H9 (cell line): Measurements from ENCODE around the gene RASGRF2. TPM values are rescaled to one million over a fixed set of nuclear protein-coding genes. Genes with fewer than 3 reads are reported as not detected.

Source experiments
- DNase-seq: peaks from one replicate; pipeline ENCODE4 v3.0.0-alpha.2; 2017
- H2AFZ ChIP-seq: one replicate; pipeline ENCODE4 v1.6.1; 2013; ENCODE audit warnings: mild to moderate bottlenecking, low read length, control low read depth, moderate library complexity
- H2AK5ac ChIP-seq: 2 replicates; pipeline ENCODE4 v1.6.1; 2013; ENCODE audit warnings: low read length, control low read depth, mixed read lengths; ENCODE audit not compliant: insufficient read length
- H2BK120ac ChIP-seq: one replicate; pipeline ENCODE4 v1.6.1; 2013; ENCODE audit warnings: low read depth, mild to moderate bottlenecking, low read length, control low read depth, inconsistent platforms; ENCODE audit not compliant: poor library complexity, severe bottlenecking
- H2BK12ac ChIP-seq: 2 replicates; pipeline ENCODE4 v1.6.1; 2013; ENCODE audit warnings: low read length, control low read depth, mixed read lengths, low read depth; ENCODE audit not compliant: insufficient read length
- H2BK15ac ChIP-seq: 2 replicates; pipeline ENCODE4 v1.6.1; 2013; ENCODE audit warnings: low read depth, low read length, control low read depth
- H2BK20ac ChIP-seq: one replicate; pipeline ENCODE4 v1.6.1; 2013; ENCODE audit warnings: low read depth, mild to moderate bottlenecking, low read length, control low read depth, inconsistent platforms; ENCODE audit not compliant: poor library complexity, severe bottlenecking
- H2BK5ac ChIP-seq: 2 replicates; pipeline ENCODE4 v1.6.1; 2013; ENCODE audit warnings: low read length, control low read depth, mixed read lengths; ENCODE audit not compliant: insufficient read length
- H3K14ac ChIP-seq: 2 replicates; pipeline ENCODE4 v1.6.1; 2013; ENCODE audit warnings: low read length, control low read depth; ENCODE audit not compliant: insufficient read depth
- H3K18ac ChIP-seq: 2 replicates; pipeline ENCODE4 v1.6.1; 2013; ENCODE audit warnings: low read depth, mild to moderate bottlenecking, mixed read lengths, low read length, control low read depth; ENCODE audit not compliant: insufficient read length
- H3K23ac ChIP-seq: 2 replicates; pipeline ENCODE4 v1.6.1; 2013; ENCODE audit warnings: low read length, control low read depth, mixed read lengths, low read depth; ENCODE audit not compliant: insufficient read length
- H3K23me2 ChIP-seq: 2 replicates; pipeline ENCODE4 v1.6.1; 2013; ENCODE audit warnings: low read depth, mild to moderate bottlenecking, mixed read lengths, low read length, control low read depth; ENCODE audit not compliant: insufficient read length, poor library complexity, severe bottlenecking
- H3K27ac ChIP-seq: 2 replicates; pipeline ENCODE4 v1.5.1; 2013; ENCODE audit warnings: low read length, control low read depth, mixed read lengths, low read depth; ENCODE audit not compliant: insufficient read length
- H3K27me3 ChIP-seq: 2 replicates; pipeline ENCODE4 v1.6.1; 2013; ENCODE audit warnings: low read length, control low read depth, inconsistent platforms; ENCODE audit not compliant: insufficient read depth
- H3K4ac ChIP-seq: 2 replicates; pipeline ENCODE4 v1.6.1; 2013; ENCODE audit warnings: low read depth, mild to moderate bottlenecking, control low read depth, inconsistent platforms, low read length, moderate library complexity
- H3K4me1 ChIP-seq: 2 replicates; pipeline ENCODE4 v1.6.1; 2013; ENCODE audit warnings: low read length, control low read depth, inconsistent platforms; ENCODE audit not compliant: insufficient read depth
- H3K4me2 ChIP-seq: 2 replicates; pipeline ENCODE4 v1.6.1; 2013; ENCODE audit warnings: low read length, control low read depth, mixed read lengths; ENCODE audit not compliant: insufficient read length, insufficient read depth
- H3K56ac ChIP-seq: 2 replicates; pipeline ENCODE4 v1.6.1; 2013; ENCODE audit warnings: low read depth, mild to moderate bottlenecking, mixed read lengths, low read length, control low read depth; ENCODE audit not compliant: insufficient read length
- H3K79me1 ChIP-seq: 2 replicates; pipeline ENCODE4 v1.6.1; 2013; ENCODE audit warnings: low read depth, mild to moderate bottlenecking, moderate library complexity, low read length, control low read depth, inconsistent platforms; ENCODE audit not compliant: insufficient read depth, poor library complexity, severe bottlenecking
- H3K79me2 ChIP-seq: 2 replicates; pipeline ENCODE4 v1.6.1; 2013; ENCODE audit warnings: low read length, control low read depth, inconsistent platforms; ENCODE audit not compliant: insufficient read depth
- H3K9ac ChIP-seq: 2 replicates; pipeline ENCODE4 v1.6.1; 2013; ENCODE audit warnings: low read length, control low read depth, mixed read lengths; ENCODE audit not compliant: insufficient read length; ENCODE audit errors: extremely low read depth
- H3K9me3 ChIP-seq: one replicate; pipeline ENCODE4 v1.6.1; 2013; ENCODE audit warnings: low read depth, low read length, inconsistent platforms; ENCODE audit not compliant: control insufficient read depth
- H3T11ph ChIP-seq: one replicate; pipeline ENCODE4 v1.6.1; 2013; ENCODE audit warnings: mild to moderate bottlenecking, low read length, control low read depth, inconsistent platforms
- H4K20me1 ChIP-seq: one replicate; pipeline ENCODE4 v1.6.1; 2013; ENCODE audit not compliant: control insufficient read depth, insufficient read length, insufficient read depth
- H4K5ac ChIP-seq: 2 replicates; pipeline ENCODE4 v1.6.1; 2013; ENCODE audit warnings: low read depth, mild to moderate bottlenecking, mixed read lengths, low read length, control low read depth; ENCODE audit not compliant: insufficient read length
- H4K8ac ChIP-seq: replicated peaks from 2 replicates; pipeline ENCODE4 v1.6.1; 2013; ENCODE audit warnings: low read length, control low read depth, mixed read lengths, low read depth; ENCODE audit not compliant: insufficient read length
- H4K91ac ChIP-seq: 2 replicates; pipeline ENCODE4 v1.6.1; 2013; ENCODE audit warnings: low read depth, mild to moderate bottlenecking, moderate library complexity, mixed read lengths, low read length, control low read depth; ENCODE audit not compliant: insufficient read length
- H3K27ac Mint-ChIP-seq, 3 experiments: 2 replicates in 2 of 3; 3 replicates in 1 of 3; pipeline ENCODE4 v1.8.0; 2020 to 2021; ENCODE audit warnings: mixed read lengths in 3 of 3, mild to moderate bottlenecking in 1 of 3, moderate library complexity in 1 of 3
- H3K27me3 Mint-ChIP-seq: 2 replicates; pipeline ENCODE4 v1.8.0; 2021; ENCODE audit warnings: low read depth, mild to moderate bottlenecking, moderate library complexity, mixed read lengths
- H3K36me3 Mint-ChIP-seq, 3 experiments: 2 replicates in 2 of 3; 3 replicates in 1 of 3; pipeline ENCODE4 v1.8.0; 2020 to 2021; ENCODE audit warnings: low read depth in 3 of 3, mixed read lengths in 3 of 3; ENCODE audit not compliant: insufficient read depth in 1 of 3
- H3K4me1 Mint-ChIP-seq, 2 experiments: 2 replicates each; pipeline ENCODE4 v1.8.0; 2020; ENCODE audit warnings: mixed read lengths in 2 of 2
- H3K4me3 Mint-ChIP-seq, 2 experiments: 2 replicates in 1 of 2; 3 replicates in 1 of 2; pipeline ENCODE4 v1.8.0; 2020 to 2021; ENCODE audit warnings: mild to moderate bottlenecking in 2 of 2, mixed read lengths in 2 of 2, moderate library complexity in 1 of 2
- H3K9me3 Mint-ChIP-seq, 2 experiments: 2 replicates in 1 of 2; 3 replicates in 1 of 2; pipeline ENCODE4 v1.8.0; 2020; ENCODE audit warnings: mild to moderate bottlenecking in 2 of 2, mixed read lengths in 2 of 2, moderate library complexity in 1 of 2
- CTCF ChIP-seq: fragments of 200-600 bp; sonication (generic); conservative IDR thresholded peaks from 3 replicates; pipeline ENCODE4 v1.8.0; 2021; ENCODE audit warnings: antibody characterized with exemption, mild to moderate bottlenecking
- WGBS: extraction: QIAGEN DNeasy Blood & Tissue Kit; methylation state at CpG from one replicate; pipeline ENCODE4 v1.1.7; 2013; ENCODE audit warnings: missing lambda C conversion rate, low lambda C conversion rate, mixed read lengths; ENCODE audit not compliant: insufficient read length; ENCODE audit errors: extremely low coverage; 5-methylcytosine and 5-hydroxymethylcytosine counted together
- total RNA-seq: library from RNA; stranded (reverse); gene quantifications from 2 replicates; pipeline ENCODE4 v1.2.1, GENCODE V29; 2021

The RASGRF2 gene
- total RNA-seq, 1 experiment from 2014 or later, result 13.5 TPM

- Histone ChIP-seq H3K79me2 (no peaks in the 10 kb centered on the region), H3K4me1 (peaks cover 2% of the 10 kb centered on the region; the same call in 1 of the 2 replicates), H3T11ph (no peak overlapping the region), H3K18ac (no peak overlapping the region), H2BK5ac (no peak overlapping the region), H3K79me1 (no peaks in the 10 kb centered on the region), H3K27me3 (no peaks in the 10 kb centered on the region), H2BK12ac (no peak overlapping the region), H3K56ac (no peak overlapping the region), H2AFZ (no peak overlapping the region), H3K27ac (no peak overlapping the region), H3K23me2 (no peaks in the 10 kb centered on the region), H3K4ac (no peak overlapping the region), H3K14ac (no peak overlapping the region; the same call in 1 of the 2 replicates), H3K9me3 (no peaks in the 10 kb centered on the region), H2BK120ac (no peak overlapping the region), H2BK20ac (no peak overlapping the region), H2AK5ac (no peak overlapping the region), H4K20me1 (peaks cover 4% of the 10 kb centered on the region), H3K23ac (no peak overlapping the region), H2BK15ac (no peak overlapping the region), H4K8ac (no peak overlapping the region), H3K4me2 (no peak overlapping the region), H4K91ac (no peak overlapping the region), H4K5ac (no peak overlapping the region), H3K9ac (no peak overlapping the region)
- Mint-ChIP-seq H3K4me3 (no peak overlapping the region), H3K9me3 (no peaks in the 10 kb centered on the region; a peak in 1 of 5 replicates), H3K27me3 (no peaks in the 10 kb centered on the region), H3K4me1 (peaks cover 1 to 8% of the 10 kb centered on the region in 2 experiments; a peak in 3 of 4 replicates), H3K36me3 (peaks cover 0 to 16% (median 9%) of the 10 kb centered on the region in 3 experiments; a peak in 6 of 7 replicates), H3K27ac (no peak overlapping the region; a peak in 1 of 7 replicates)
- 0 out of 3 replicates have a peak, but pooled peaks have one; percentile 15 for TF ChIP-seq CTCF
- no peak for DNase-seq
- WGBS, result no CpG with 5 or more reads among the region's 5 CpGs
Measured at GRCh38 chr5:81239613-81240012, 279.4 kb downstream of the RASGRF2 start.
